A549 (cell line): ENCODE measurements around the gene RIOK2. TPM values are rescaled to one million over a fixed set of nuclear protein-coding genes. Genes with fewer than 3 reads are reported as not detected.

Experiments
- ATAC-seq, 2 experiments: fragments of 200-7000 bp in 1 of 2; fragments of >200 bp in 1 of 2; cut with Nextera tagmentation in 1 of 2; cut with Tn5 transposase in 1 of 2; 3 replicates each; pipeline versions ENCODE4 v1.8.0 to v1.9.1; 2018 to 2020; ENCODE audit warnings: mild to moderate bottlenecking in 1 of 2, moderate library complexity in 1 of 2
- CTCF ChIA-PET: fragments of 300-600 bp; sonication (Branson Sonifier 250); formaldehyde crosslinking; extraction: SDS; loops from one replicate; lab custom pipeline; 2021; ENCODE audit warnings: antibody characterized with exemption, inconsistent platforms; lab: Yijun Ruan, JAX
- POLR2A ChIA-PET: fragments of 350-600 bp; formaldehyde crosslinking; extraction: SDS; loops from one replicate; lab custom pipeline; 2021; ENCODE audit warnings: antibody characterized with exemption, inconsistent platforms; lab: Yijun Ruan, JAX
- DNase-seq, 2 experiments: peaks; one replicate each; pipeline versions ENCODE4 v3.0.0 to v3.0.0-alpha.2; 2011 to 2016; ENCODE audit warnings: low read depth in 1 of 2, low spot score in 1 of 2
- FAIRE-seq: peaks from 2 replicates; lab custom pipeline; 2011; peaks lifted over from hg19 to GRCh38; lab: Jason Lieb, UNC
- H3K27ac ChIP-seq, 2 experiments: fragments of >200 bp; sonication (Bioruptor Twin); formaldehyde crosslinking; 3 replicates each; pipeline ENCODE4 v1.5.1; 2016 to 2017
- H3K4me1 ChIP-seq: fragments of >200 bp; sonication (Bioruptor Twin); formaldehyde crosslinking; 3 replicates; pipeline ENCODE4 v1.6.1; 2016
- H3K4me2 ChIP-seq: fragments of >200 bp; sonication (Bioruptor Twin); formaldehyde crosslinking; 3 replicates; pipeline ENCODE4 v1.6.1; 2016
- H3K4me3 ChIP-seq: fragments of >200 bp; sonication (Bioruptor Twin); formaldehyde crosslinking; 3 replicates; pipeline ENCODE4 v1.5.1; 2016
- H3K9me3 ChIP-seq: fragments of >200 bp; sonication (Bioruptor Twin); formaldehyde crosslinking; 3 replicates; pipeline ENCODE4 v1.6.1; 2016
- ATOH8 ChIP-seq: fragments of 250-450 bp; sonication (Bioruptor Pico); IDR thresholded peaks from 2 replicates; pipeline ENCODE4 v1.5.0; 2020; ENCODE audit warnings: low read depth, mild to moderate bottlenecking, moderate library complexity
- CBX8 ChIP-seq: fragments of 200-600 bp; sonication (generic); IDR thresholded peaks from 2 replicates; pipeline ENCODE4 v1.6.1; 2016
- CEBPB ChIP-seq, 2 experiments: fragments of >200 bp in 1 of 2; sonication (Bioruptor Twin) in 1 of 2; formaldehyde crosslinking in 1 of 2; IDR thresholded peaks; 2 replicates each; pipeline ENCODE4 v1.6.1; 2012 to 2016
- E2F6 ChIP-seq: IDR thresholded peaks from 2 replicates; pipeline ENCODE4 v1.6.1; 2012; ENCODE audit warnings: low read depth, borderline replicate concordance
- FOXS1 ChIP-seq: fragments of 250-450 bp; sonication (Bioruptor Pico); IDR thresholded peaks from 2 replicates; pipeline ENCODE4 v1.5.0; 2020; ENCODE audit warnings: mild to moderate bottlenecking, moderate library complexity
- HDAC2 ChIP-seq: fragments of 200-600 bp; sonication (generic); IDR thresholded peaks from 2 replicates; pipeline ENCODE4 v1.6.1; 2016
- HMGXB4 ChIP-seq: fragments of 250-450 bp; sonication (Bioruptor Pico); IDR thresholded peaks from 2 replicates; pipeline ENCODE4 v1.5.0; 2021; ENCODE audit warnings: mild to moderate bottlenecking, moderate library complexity, borderline replicate concordance
- HOXA7 ChIP-seq: fragments of 250-450 bp; sonication (Bioruptor Pico); IDR thresholded peaks from 2 replicates; pipeline ENCODE4 v1.5.0; 2020; ENCODE audit warnings: mild to moderate bottlenecking, moderate library complexity
- JUN ChIP-seq, 2 experiments: fragments of >200 bp; sonication (Bioruptor Twin); formaldehyde crosslinking; IDR thresholded peaks; 2 replicates in 1 of 2; 3 replicates in 1 of 2; pipeline ENCODE4 v1.6.1; 2016 to 2017
- MAFK ChIP-seq: fragments of 450-650 bp; IDR thresholded peaks from 2 replicates; pipeline ENCODE4 v1.6.1; 2014; ENCODE audit not compliant: partially characterized antibody
- MAZ ChIP-seq: fragments of 150-350 bp; IDR thresholded peaks from 2 replicates; pipeline ENCODE4 v1.6.1; 2014; ENCODE audit warnings: antibody characterized with exemption, low read depth, low read length, borderline replicate concordance
- NPAS2 ChIP-seq: fragments of 250-450 bp; sonication (Bioruptor Pico); IDR thresholded peaks from 2 replicates; pipeline ENCODE4 v1.8.0; 2022; ENCODE audit warnings: mild to moderate bottlenecking, moderate library complexity, borderline replicate concordance
- PHF8 ChIP-seq: fragments of 200-600 bp; sonication (generic); IDR thresholded peaks from 2 replicates; pipeline ENCODE4 v1.6.1; 2016; ENCODE audit warnings: low read depth, mild to moderate bottlenecking, antibody characterized with exemption, moderate library complexity, borderline replicate concordance
- RARB ChIP-seq: fragments of 250-450 bp; sonication (Bioruptor Pico); IDR thresholded peaks from 2 replicates; pipeline ENCODE4 v1.8.0; 2021; ENCODE audit warnings: mild to moderate bottlenecking, moderate library complexity
- REST ChIP-seq: fragments of 200-600 bp; sonication (generic); IDR thresholded peaks from 2 replicates; pipeline ENCODE4 v1.6.1; 2016; ENCODE audit warnings: antibody characterized with exemption, mild to moderate bottlenecking, moderate library complexity
- RFX5 ChIP-seq: fragments of 450-650 bp; IDR thresholded peaks from 2 replicates; pipeline ENCODE4 v1.7.1; 2014; ENCODE audit warnings: antibody characterized with exemption, mild to moderate bottlenecking, moderate library complexity
- RNF2 ChIP-seq: fragments of 200-600 bp; sonication (generic); IDR thresholded peaks from 2 replicates; pipeline ENCODE4 v1.6.1; 2016; ENCODE audit warnings: low read depth, mild to moderate bottlenecking, antibody characterized with exemption, moderate library complexity, borderline replicate concordance
- SMC3 ChIP-seq: fragments of >200 bp; sonication (Bioruptor Twin); formaldehyde crosslinking; IDR thresholded peaks from 3 replicates; pipeline ENCODE4 v1.6.1; 2018; ENCODE audit warnings: inconsistent platforms
- WGBS: methylation state at CpG from one replicate; pipeline ENCODE4 v1.1.6; 2017; ENCODE audit errors: missing lambda C conversion rate; 5-methylcytosine and 5-hydroxymethylcytosine counted together
- polyA plus RNA-seq, 4 experiments: library from polyadenylated mRNA; depleted of rRNA in 3 of 4; stranded (reverse); fragments of >200 nt; fragmentation: RNase III in 1 of 4; extraction: RNeasy Plus Mini Kit Qiagen cat#74134 plus additional on column Dnase treatment in 1 of 4; gene quantifications; 2 replicates in 3 of 4; 3 replicates in 1 of 4; pipeline ENCODE4 v1.2.3, GENCODE V29; 2011 to 2017

The RIOK2 gene
- polyA plus RNA-seq, 2 of the 4 experiments (the other 2 are of a cell fraction) = 14.7 to 32.0 TPM

- H3K4me3 ChIP-seq = no peak overlapping the region
- TF ChIP-seq MAZ (no peak), RFX5 (no peak)
- POLR2A ChIA-PET = no interaction called here
- no peaks in the 10 kb centered on the region for H3K4me1 ChIP-seq
- WGBS = 55% methylated on average over 2 of the region's 2 CpGs
- no peak overlapping the region for H3K4me2 ChIP-seq
- ATAC-seq = no peak
- no peak for DNase-seq
- CTCF ChIA-PET = interaction anchor here (0.9 kb wide), 1 partner anchor 8 kb away, joined by 3 read pairs; no protein-coding TSS in a partner anchor
- H3K9me3 ChIP-seq = no peaks in the 10 kb centered on the region
- no peak for FAIRE-seq
- no peak overlapping the region for H3K27ac ChIP-seq
Measured at GRCh38 chr5:97119007-97119390, 64.0 kb downstream of the RIOK2 start.

- no peak for ATAC-seq
Measured at GRCh38 chr5:97118261-97119006, 64.6 kb downstream of the RIOK2 start.

GRCh38 chr5:97115932-97116331 lies 67.1 kb downstream of the RIOK2 start:
- H3K4me1 ChIP-seq = no peaks in the 10 kb centered on the region
- no peak overlapping the region for H3K4me3 ChIP-seq
- POLR2A ChIA-PET = no interaction called here
- 60% methylated on average over 9 of the region's 9 CpGs for WGBS
- H3K27ac ChIP-seq = no peak overlapping the region
- no peak for DNase-seq
- TF ChIP-seq JUN (IDR thresholded peaks at IDR 0.05) = no peak
- TF ChIP-seq ATOH8 (CRISPR knock-in tag) = no peak
- no peak for TF ChIP-seq SMC3
- TF ChIP-seq FOXS1 (CRISPR knock-in tag) = no peak
- TF ChIP-seq RFX5 = no peak
- no peak for TF ChIP-seq E2F6
- CTCF ChIA-PET = interaction anchor here (1.0 to 1.1 kb wide), 2 partner anchors 9 to 27 kb away, joined by 3 to 4 read pairs; partner anchors contain the start of gene LIX1
- no peaks in the 10 kb centered on the region for H3K9me3 ChIP-seq
- no peak overlapping the region for H3K4me2 ChIP-seq
- ATAC-seq = no peak
- no peak for FAIRE-seq

More at GRCh38 chr5:97118261-97119006, 64.6 kb downstream of the RIOK2 start:
- Histone ChIP-seq H3K9me3 (no peaks in the 10 kb centered on the region), H3K4me1 (no peaks in the 10 kb centered on the region), H3K27ac (no peak overlapping the region), H3K4me3 (no peak overlapping the region), H3K4me2 (no peak overlapping the region)
- ChIA-PET CTCF (interaction anchor here (0.9 to 1.1 kb wide), 2 partner anchors 9 to 13 kb away, joined by 3 to 5 read pairs; no protein-coding TSS in a partner anchor), POLR2A (no interaction called here)
- WGBS = 17% methylated on average over 2 of the region's 2 CpGs
- TF ChIP-seq MAFK = no peak
- no peak for TF ChIP-seq NPAS2 (CRISPR knock-in tag)
- no peak for TF ChIP-seq CBX8
- no peak for TF ChIP-seq HMGXB4 (CRISPR knock-in tag)
- no peak for TF ChIP-seq HDAC2
- no peak for TF ChIP-seq PHF8
- TF ChIP-seq RARB (CRISPR knock-in tag) = no peak
- no peak for TF ChIP-seq RNF2
- TF ChIP-seq HOXA7 (CRISPR knock-in tag) = no peak
- no peak for TF ChIP-seq REST
- no peak for TF ChIP-seq CEBPB (IDR thresholded peaks at IDR 0.05)
- DNase-seq (no peak), FAIRE-seq (no peak)
